K562 (cell line): Measurements from ENCODE around the gene BLOC1S3. TPM values are rescaled to one million over a fixed set of nuclear protein-coding genes. Genes with fewer than 3 reads are reported as not detected.

Source experiments
- ATAC-seq: fragments of 200-7000 bp; cut with Tn5 transposase; 3 replicates; pipeline ENCODE4 v1.9.1; 2020; ENCODE audit warnings: moderate library complexity
- BruUV-seq: library from RNA; stranded (reverse); fragments of 400-500 nt; replicated peaks from 2 replicates; lab custom pipeline; 2021; lab: Mats Ljungman, UMichigan
- CTCF ChIA-PET: fragments of 300-600 bp; formaldehyde crosslinking; extraction: SDS; loops from one replicate; lab custom pipeline; 2021; ENCODE audit warnings: low intra/inter-chr PET ratio; lab: Yijun Ruan, JAX
- POLR2A ChIA-PET: fragments of 300-600, 350-650 bp; sonication (Branson Sonifier 250); formaldehyde crosslinking; extraction: SDS; loops from one replicate; lab custom pipeline; 2021; ENCODE audit warnings: antibody characterized with exemption, inconsistent platforms; lab: Yijun Ruan, JAX
- DNase-seq, 4 experiments: peaks; one replicate each; pipeline versions ENCODE4 v3.0.0 to v3.0.0-alpha.2; 2011 to 2018; ENCODE audit warnings: low spot score in 3 of 4, mixed read lengths in 3 of 4; ENCODE audit errors: extremely low read depth in 1 of 4
- FAIRE-seq: peaks from 2 replicates; lab custom pipeline; 2011; peaks lifted over from hg19 to GRCh38; lab: Jason Lieb, UNC
- H2AFZ ChIP-seq: 2 replicates; pipeline ENCODE4 v1.6.0; 2011; ENCODE audit warnings: low read depth, low read length, control low read depth, inconsistent platforms
- H3K27ac ChIP-seq: fragments of 200-600 bp; 3 replicates; pipeline ENCODE4 v1.8.0; 2011; ENCODE audit warnings: low read depth, mild to moderate bottlenecking, control low read depth, inconsistent platforms, low read length, moderate library complexity, mixed read lengths; ENCODE audit errors: extremely low read depth
- H3K27me3 ChIP-seq, 2 experiments: fragments of 300-600 bp in 1 of 2; 2 replicates in 1 of 2; 3 replicates in 1 of 2; pipeline versions ENCODE4 v1.6.0 to v1.8.0; 2011; ENCODE audit warnings: inconsistent platforms in 2 of 2, low read length in 2 of 2, mild to moderate bottlenecking in 1 of 2, mixed read lengths in 1 of 2, moderate library complexity in 1 of 2; ENCODE audit not compliant: control insufficient read depth in 2 of 2, insufficient read depth in 2 of 2
- H3K36me3 ChIP-seq: fragments of 300-600 bp; 3 replicates; pipeline ENCODE4 v1.8.0; 2011; ENCODE audit warnings: mild to moderate bottlenecking, low read length, inconsistent platforms; ENCODE audit not compliant: control insufficient read depth, insufficient read depth
- H3K4me1 ChIP-seq, 2 experiments: fragments of 200-600 bp in 1 of 2; replicated peaks in 1 of 2; 2 replicates in 1 of 2; 3 replicates in 1 of 2; pipeline versions ENCODE4 v1.5.1 to v1.8.0; 2011; ENCODE audit warnings: inconsistent platforms in 2 of 2, low read length in 2 of 2, mild to moderate bottlenecking in 1 of 2, mixed read lengths in 1 of 2, moderate library complexity in 1 of 2; ENCODE audit not compliant: control insufficient read depth in 2 of 2, insufficient read depth in 2 of 2
- H3K4me2 ChIP-seq: 2 replicates; pipeline ENCODE4 v1.6.1; 2011; ENCODE audit warnings: low read length, control low read depth, inconsistent platforms, mixed read lengths; ENCODE audit not compliant: insufficient read depth
- H3K4me3 ChIP-seq: fragments of 200-600 bp; sonication (generic), shearing (Covaris generic); 2 replicates; pipeline ENCODE4 v1.5.1; 2016; ENCODE audit warnings: control low read depth, inconsistent platforms
- H3K79me2 ChIP-seq: fragments of 200-600 bp; 3 replicates; pipeline ENCODE4 v1.8.0; 2011; ENCODE audit warnings: low read length, inconsistent platforms; ENCODE audit not compliant: control insufficient read depth, insufficient read depth
- H3K9ac ChIP-seq, 2 experiments: 2 replicates each; pipeline versions ENCODE4 v1.6.0 to v1.6.1; 2011; ENCODE audit warnings: low read depth in 2 of 2, low read length in 2 of 2, control low read depth in 1 of 2, inconsistent platforms in 1 of 2, mild to moderate bottlenecking in 1 of 2, mixed read lengths in 1 of 2; ENCODE audit not compliant: insufficient read depth in 1 of 2
- H3K9me1 ChIP-seq: one replicate; pipeline ENCODE4 v1.6.0; 2011; ENCODE audit warnings: inconsistent platforms, mild to moderate bottlenecking, low read length, moderate library complexity; ENCODE audit not compliant: control insufficient read depth, insufficient read depth
- H3K9me3 ChIP-seq: replicated peaks from 2 replicates; pipeline ENCODE4 v1.5.1; 2011; ENCODE audit warnings: low read depth, low read length, inconsistent platforms; ENCODE audit not compliant: control insufficient read depth, insufficient read depth
- H4K20me1 ChIP-seq: replicated peaks from 2 replicates; pipeline ENCODE4 v1.6.1; 2011; ENCODE audit warnings: low read length, inconsistent platforms, mixed read lengths; ENCODE audit not compliant: control insufficient read depth, insufficient read depth
- ARHGAP35 ChIP-seq: fragments of 450-650 bp; IDR thresholded peaks from 2 replicates; pipeline ENCODE4 v1.6.1; 2018; ENCODE audit not compliant: partially characterized antibody
- BRD4 ChIP-seq: fragments of 200-600 bp; sonication (generic); IDR thresholded peaks from 2 replicates; pipeline ENCODE4 v1.6.1; 2017; ENCODE audit warnings: inconsistent platforms
- CCAR2 ChIP-seq: fragments of 200-400 bp; formaldehyde crosslinking; IDR thresholded peaks from 2 replicates; pipeline ENCODE4 v1.6.1; 2017; ENCODE audit warnings: mild to moderate bottlenecking, low read depth, low read length
- CEBPZ ChIP-seq: fragments of 150-350 bp; IDR thresholded peaks from 2 replicates; pipeline ENCODE4 v1.6.1; 2014; ENCODE audit warnings: low read depth, mild to moderate bottlenecking, low read length, borderline replicate concordance
- MYBL2 ChIP-seq, 2 experiments: fragments of 450-650 bp in 1 of 2; sonication (generic) in 1 of 2; formaldehyde crosslinking in 1 of 2; IDR thresholded peaks; 2 replicates each; pipeline versions ENCODE4 v1.6.1 to v1.8.1; 2017 to 2022; ENCODE audit warnings: borderline replicate concordance in 1 of 2, inconsistent platforms in 1 of 2, low read depth in 1 of 2, mild to moderate bottlenecking in 1 of 2, missing genetic modification reagents in 1 of 2, moderate library complexity in 1 of 2
- NRF1 ChIP-seq, 2 experiments: fragments of 450-650 bp; IDR thresholded peaks in 1 of 2; conservative IDR thresholded peaks in 1 of 2; 2 replicates each; pipeline ENCODE4 v1.6.1; 2014; ENCODE audit warnings: mild to moderate bottlenecking in 2 of 2
- RAD21 ChIP-seq, 2 experiments: fragments of 250-450 bp in 1 of 2; fragments of 450-650 bp in 1 of 2; sonication (Bioruptor Pico) in 1 of 2; formaldehyde crosslinking in 1 of 2; IDR thresholded peaks in 1 of 2; conservative IDR thresholded peaks in 1 of 2; 2 replicates each; pipeline versions ENCODE4 v1.4.0 to v1.8.0; 2020 to 2022; ENCODE audit warnings: mild to moderate bottlenecking in 2 of 2, moderate library complexity in 1 of 2
- SETDB1 ChIP-seq: IDR thresholded peaks from one replicate; pipeline ENCODE4 v1.6.1; 2012; ENCODE audit warnings: low read length, control low read depth, inconsistent platforms
- TEAD1 ChIP-seq, 2 experiments: fragments of 450-650 bp in 1 of 2; sonication (generic) in 1 of 2; formaldehyde crosslinking; IDR thresholded peaks; 2 replicates each; pipeline versions ENCODE4 v1.4.0 to v1.8.0; 2020 to 2022; ENCODE audit warnings: mild to moderate bottlenecking in 2 of 2, missing genetic modification reagents in 1 of 2
- ZNF23 ChIP-seq: fragments of 250-450 bp; sonication (Bioruptor Pico); IDR thresholded peaks from 2 replicates; pipeline ENCODE4 v1.4.0; 2020; ENCODE audit warnings: mild to moderate bottlenecking
- WGBS: fragments of 100-300 bp; shearing (Covaris generic); methylation state at CpG from one replicate; pipeline ENCODE4 v1.1.6; 2016; ENCODE audit warnings: low coverage, mixed read lengths; ENCODE audit not compliant: insufficient coverage; ENCODE audit errors: missing lambda C conversion rate; 5-methylcytosine and 5-hydroxymethylcytosine counted together
- in situ Hi-C: fragments of 300-500 bp; cut with MboI; formaldehyde crosslinking; loops from 4 replicates; pipeline ENCODE4 v1.15.0; 2018; ENCODE audit warnings: inconsistent platforms, mixed read lengths
- intact Hi-C: fragments of 100-400 bp; cut with micrococcal nuclease; formaldehyde crosslinking; loops from 2 replicates; pipeline ENCODE4 v1.14.2; 2022
- polyA plus RNA-seq, 8 experiments: library from polyadenylated mRNA; depleted of rRNA in 4 of 8; stranded (reverse) in 5 of 8; unstranded in 3 of 8; fragments of >200 nt; fragmentation: Nextera tagmentation in 2 of 8; fragmentation: Illumina TruSeq in 1 of 8; extraction: Ambion mirVana in 2 of 8; extraction: Trizol in 1 of 8; gene quantifications; 2 replicates each; pipeline versions ENCODE4 v1.2.1 to v1.2.3, GENCODE V29; 2011 to 2014; ENCODE audit warnings: inconsistent platforms in 1 of 8, missing spikeins in 1 of 8
- total RNA-seq, 7 experiments: library from RNA; depleted of rRNA in 6 of 7; stranded (reverse); fragments of >200 nt in 6 of 7; fragmentation: Illumina TruSeq in 2 of 7; extraction: Trizol in 2 of 7; gene quantifications; 2 replicates each; pipeline versions ENCODE4 v1.2.1 to v1.2.3, GENCODE V29; 2011 to 2021; ENCODE audit warnings: low replicate concordance in 1 of 7

The BLOC1S3 gene
- total and polyA plus RNA-seq, 9 of the 15 experiments (the other 6 are each of a cell fraction or from before 2014, with no cell fraction given): 3.9 to 20.2 (median 10.4) TPM

GRCh38 chr19:45187421-45188100 lies 9.0 kb downstream of the BLOC1S3 start:
- Histone ChIP-seq H2AFZ (peak overlapping the region; percentile 55), H4K20me1 (no peaks in the 10 kb centered on the region), H3K79me2 (no peaks in the 10 kb centered on the region), H3K4me3 (no peak overlapping the region), H3K4me1 (peaks cover 2 to 9% of the 10 kb centered on the region in 2 experiments; a peak in 4 of 5 replicates), H3K36me3 (no peaks in the 10 kb centered on the region), H3K9ac (no peak overlapping the region), H3K4me2 (no peak overlapping the region), H3K9me3 (no peaks in the 10 kb centered on the region), H3K27ac (no peak overlapping the region), H3K9me1 (no peaks in the 10 kb centered on the region), H3K27me3 (no peaks in the 10 kb centered on the region)
- FAIRE-seq (peak; percentile 85), DNase-seq (peak; percentile 59 to 66 (median 64)), ATAC-seq (peak; percentile 75)
- intact Hi-C loops (loop anchor here (1.0 to 5.0 kb wide), 2 partner anchors 25 to 170 kb away; no protein-coding TSS in a partner anchor), in situ Hi-C loops (no loop called here)
- ChIA-PET POLR2A (interaction anchor here (0.6 kb wide), 1 partner anchor 151 kb away, joined by 3 read pairs; no protein-coding TSS in a partner anchor), CTCF (no interaction called here)
- WGBS: 31% methylated on average over 12 of the region's 12 CpGs
- no TSS peak for BruUV-seq
- no peak for TF ChIP-seq BRD4
- no peak for TF ChIP-seq ZNF23 (CRISPR knock-in tag)
- no peak for TF ChIP-seq ARHGAP35
- TF ChIP-seq CCAR2: no peak
- no peak for TF ChIP-seq SETDB1
- TF ChIP-seq RAD21 (CRISPR knock-in tag; conservative IDR thresholded peaks at IDR 0.05 in 1 of 2, IDR thresholded peaks at IDR 0.05 in 1 of 2): peak in 1 of 2 experiments; percentile 72; a peak in 3 of 4 replicates
- TF ChIP-seq TEAD1 (CRISPR knock-in tag; IDR thresholded peaks at IDR 0.05): 0 out of 4 replicates have a peak, but pooled peaks of 1 of the 2 experiments have one; percentile 22
- TF ChIP-seq NRF1 (conservative IDR thresholded peaks at IDR 0.05 in 1 of 2, IDR thresholded peaks at IDR 0.05 in 1 of 2): peak; percentile 47 to 57
- no peak for TF ChIP-seq MYBL2 (IDR thresholded peaks at IDR 0.05; ENCODE audit: low read depth)
- TF ChIP-seq MYBL2 (CRISPR knock-in tag; IDR thresholded peaks at IDR 0.05; ENCODE audit: borderline replicate concordance): no peak
- no peak for TF ChIP-seq CEBPZ
